Smooth muscle cell (in vitro differentiated cells): ENCODE data around the gene PLGRKT. TPM values are rescaled to one million over a fixed set of nuclear protein-coding genes. Genes with fewer than 3 reads are reported as not detected.

Experiments
- DNase-seq: peaks from one replicate; lab custom pipeline; 2025; ENCODE audit not compliant: unreplicated experiment; lab: John Stamatoyannopoulos, UW
- H2AFZ ChIP-seq: fragments of 200-600 bp; sonication (generic); 2 replicates; pipeline ENCODE4 v1.6.0; 2016; ENCODE audit warnings: antibody characterized with exemption, low read depth, mild to moderate bottlenecking
- H3F3A ChIP-seq: fragments of 200-600 bp; sonication (generic); 2 replicates; pipeline ENCODE4 v1.6.0; 2017; ENCODE audit warnings: antibody characterized with exemption, low read depth
- H3K27ac ChIP-seq: fragments of 200-600 bp; sonication (generic); 2 replicates; pipeline ENCODE4 v1.5.1; 2016; ENCODE audit warnings: low read depth, mild to moderate bottlenecking
- H3K27me3 ChIP-seq: fragments of 200-600 bp; sonication (generic); 2 replicates; pipeline ENCODE4 v1.6.1; 2016; ENCODE audit warnings: low read depth, mild to moderate bottlenecking
- H3K36me3 ChIP-seq: fragments of 200-600 bp; sonication (generic); 2 replicates; pipeline ENCODE4 v1.5.1; 2016; ENCODE audit warnings: low read depth
- H3K4me1 ChIP-seq: fragments of 200-600 bp; sonication (generic); 2 replicates; pipeline ENCODE4 v1.5.1; 2016; ENCODE audit warnings: low read depth
- H3K4me2 ChIP-seq: fragments of 200-600 bp; sonication (generic); 2 replicates; pipeline ENCODE4 v1.6.0; 2016; ENCODE audit warnings: mild to moderate bottlenecking
- H3K4me3 ChIP-seq: fragments of 200-600 bp; sonication (generic); 2 replicates; pipeline ENCODE4 v1.5.1; 2016; ENCODE audit warnings: mild to moderate bottlenecking
- H3K79me2 ChIP-seq: fragments of 200-600 bp; sonication (generic); 2 replicates; pipeline ENCODE4 v1.6.0; 2016; ENCODE audit warnings: low read depth, mild to moderate bottlenecking
- H3K9ac ChIP-seq: fragments of 200-600 bp; sonication (generic); 2 replicates; pipeline ENCODE4 v1.6.0; 2016; ENCODE audit warnings: low read depth
- H3K9me3 ChIP-seq: fragments of 200-600 bp; sonication (generic); replicated peaks from 2 replicates; pipeline ENCODE4 v1.5.1; 2016; ENCODE audit warnings: low read depth
- H4K20me1 ChIP-seq: fragments of 200-600 bp; sonication (generic); 2 replicates; pipeline ENCODE4 v1.6.0; 2016; ENCODE audit warnings: low read depth
- WGBS: methylation state at CpG from one replicate; pipeline ENCODE4 v1.1.7; 2016; ENCODE audit warnings: low lambda C conversion rate; 5-methylcytosine and 5-hydroxymethylcytosine counted together
- polyA plus RNA-seq: library from polyadenylated mRNA; unstranded; fragments of >200 nt; fragmentation: Nextera tagmentation; extraction: Ambion mirVana; gene quantifications from 2 replicates; pipeline ENCODE4 v1.2.1, GENCODE V29; 2016
- total RNA-seq: library from RNA; depleted of rRNA; stranded (reverse); fragments of >200 nt; gene quantifications from 2 replicates; pipeline ENCODE4 v1.2.3, GENCODE V29; 2014
- TF ChIP-seq, protein P1 (sequence below): fragments of 200-600 bp; sonication (generic); IDR thresholded peaks from 2 replicates; pipeline ENCODE4 v1.5.1; 2017; ENCODE audit warnings: borderline replicate concordance, mild to moderate bottlenecking, antibody characterized with exemption; ENCODE audit not compliant: insufficient read depth, poor library complexity, severe bottlenecking

Gene PLGRKT
- total and polyA plus RNA-seq, 2 experiments from 2014 or later, result 39.8 to 40.1 TPM

DNA sequence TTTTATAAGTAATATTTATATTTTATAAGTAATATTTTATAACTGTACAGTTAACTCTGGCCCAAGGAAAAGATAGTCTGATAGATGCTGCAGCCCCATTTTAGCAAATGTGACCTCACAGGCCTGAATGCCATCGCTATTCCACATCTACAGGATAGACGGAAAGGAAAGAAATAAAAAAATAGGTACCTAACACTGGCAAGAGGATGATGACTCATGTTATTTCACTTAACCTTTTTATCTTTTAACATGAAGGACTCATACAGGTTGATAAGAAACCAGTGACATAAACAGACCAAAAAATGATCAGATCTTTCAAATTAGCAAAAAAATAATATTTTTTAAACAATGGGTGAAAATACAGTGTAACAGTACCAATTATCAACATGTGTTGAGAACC is 15.3 kb upstream of the PLGRKT start:
- Histone ChIP-seq H3K27ac (no peak overlapping the region), H2AFZ (no peak overlapping the region), H3K9me3 (no peaks in the 10 kb centered on the region), H3K4me2 (no peak overlapping the region), H3K4me1 (peaks cover 4% of the 10 kb centered on the region), H3F3A (no peaks in the 10 kb centered on the region), H3K79me2 (no peaks in the 10 kb centered on the region), H3K36me3 (no peaks in the 10 kb centered on the region), H3K4me3 (no peak overlapping the region), H3K27me3 (no peaks in the 10 kb centered on the region), H3K9ac (no peak overlapping the region), H4K20me1 (no peaks in the 10 kb centered on the region)
- 93% methylated on average over 2 of the region's 2 CpGs for WGBS
- TF ChIP-seq, protein P1, sequence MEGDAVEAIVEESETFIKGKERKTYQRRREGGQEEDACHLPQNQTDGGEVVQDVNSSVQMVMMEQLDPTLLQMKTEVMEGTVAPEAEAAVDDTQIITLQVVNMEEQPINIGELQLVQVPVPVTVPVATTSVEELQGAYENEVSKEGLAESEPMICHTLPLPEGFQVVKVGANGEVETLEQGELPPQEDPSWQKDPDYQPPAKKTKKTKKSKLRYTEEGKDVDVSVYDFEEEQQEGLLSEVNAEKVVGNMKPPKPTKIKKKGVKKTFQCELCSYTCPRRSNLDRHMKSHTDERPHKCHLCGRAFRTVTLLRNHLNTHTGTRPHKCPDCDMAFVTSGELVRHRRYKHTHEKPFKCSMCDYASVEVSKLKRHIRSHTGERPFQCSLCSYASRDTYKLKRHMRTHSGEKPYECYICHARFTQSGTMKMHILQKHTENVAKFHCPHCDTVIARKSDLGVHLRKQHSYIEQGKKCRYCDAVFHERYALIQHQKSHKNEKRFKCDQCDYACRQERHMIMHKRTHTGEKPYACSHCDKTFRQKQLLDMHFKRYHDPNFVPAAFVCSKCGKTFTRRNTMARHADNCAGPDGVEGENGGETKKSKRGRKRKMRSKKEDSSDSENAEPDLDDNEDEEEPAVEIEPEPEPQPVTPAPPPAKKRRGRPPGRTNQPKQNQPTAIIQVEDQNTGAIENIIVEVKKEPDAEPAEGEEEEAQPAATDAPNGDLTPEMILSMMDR, result no peak
- no peak for DNase-seq

DNA sequence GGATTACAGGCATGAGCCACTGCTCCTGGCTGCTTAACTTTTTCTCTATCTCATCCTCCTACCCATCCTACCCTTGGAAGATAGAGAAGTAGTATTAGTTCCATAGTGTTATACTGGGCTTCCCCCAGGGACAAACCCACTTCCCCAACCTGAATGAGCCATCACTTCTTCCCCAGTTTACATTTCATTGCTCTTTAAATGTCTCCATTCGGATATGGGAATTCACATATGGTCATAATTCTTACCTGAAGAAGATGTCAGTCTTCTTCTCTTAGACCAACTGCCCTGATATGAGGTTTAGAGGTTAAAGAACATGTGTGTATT is 14.5 kb upstream of the PLGRKT start:
- H4K20me1 ChIP-seq, result no peaks in the 10 kb centered on the region
- 100% methylated on average over 1 of the region's 1 CpG for WGBS
- H3K27ac ChIP-seq, result no peak overlapping the region
- H3K79me2 ChIP-seq, result no peaks in the 10 kb centered on the region
- peaks cover 4% of the 10 kb centered on the region for H3K4me1 ChIP-seq
- H3F3A ChIP-seq, result no peaks in the 10 kb centered on the region
- H3K4me3 ChIP-seq, result no peak overlapping the region
- H3K9ac ChIP-seq, result no peak overlapping the region
- no peak overlapping the region for H2AFZ ChIP-seq
- no peak overlapping the region for H3K4me2 ChIP-seq
- no peaks in the 10 kb centered on the region for H3K27me3 ChIP-seq
- H3K36me3 ChIP-seq, result no peaks in the 10 kb centered on the region
- H3K9me3 ChIP-seq, result no peaks in the 10 kb centered on the region
- TF ChIP-seq, protein P1, result no peak
- DNase-seq, result no peak

DNA sequence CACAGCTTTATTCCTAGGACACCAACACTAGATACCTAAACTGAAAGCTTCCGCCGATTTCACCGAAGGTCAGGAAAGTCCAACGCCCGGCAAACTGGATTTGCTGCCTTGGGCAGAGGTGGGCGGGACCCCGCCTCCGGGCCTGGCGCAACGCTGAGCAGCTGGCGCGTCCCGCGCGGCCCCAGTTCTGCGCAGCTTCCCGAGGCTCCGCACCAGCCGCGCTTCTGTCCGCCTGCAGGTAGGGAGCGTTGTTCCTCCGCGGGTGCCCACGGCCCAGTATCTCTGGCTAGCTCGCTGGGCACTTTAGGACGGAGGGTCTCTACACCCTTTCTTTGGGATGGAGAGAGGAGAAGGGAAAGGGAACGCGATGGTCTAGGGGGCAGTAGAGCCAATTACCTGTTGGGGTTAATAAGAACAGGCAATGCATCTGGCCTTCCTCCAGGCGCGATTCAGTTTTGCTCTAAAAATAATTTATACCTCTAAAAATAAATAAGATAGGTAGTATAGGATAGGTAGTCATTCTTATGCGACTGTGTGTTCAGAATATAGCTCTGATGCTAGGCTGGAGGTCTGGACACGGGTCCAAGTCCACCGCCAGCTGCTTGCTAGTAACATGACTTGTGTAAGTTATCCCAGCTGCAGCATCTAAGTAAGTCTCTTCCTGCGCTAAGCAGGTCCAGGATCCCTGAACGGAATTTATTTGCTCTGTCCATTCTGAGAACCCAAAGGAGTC is 12.8 kb upstream of the PLGRKT start, which contains the start of gene CD274:
Gene CD274, plus strand, starts transcription at position 184 of the 733 bp plus-strand sequence. CDS start 5,572 bp downstream, outside the sequence.
- peak within 1 kb of the TSS; percentile 67 for H3K4me3 ChIP-seq
- TF ChIP-seq, protein P1, result peak; percentile 34
- H3K9ac ChIP-seq, result peak within 1 kb of the TSS; percentile 66
- no peaks in the 10 kb centered on the region for H3F3A ChIP-seq
- H3K27ac ChIP-seq, result no peak within 1 kb of the TSS
- H3K79me2 ChIP-seq, result no peaks in the 10 kb centered on the region
- no peaks in the 10 kb centered on the region for H3K27me3 ChIP-seq
- peaks cover 4% of the 10 kb centered on the region for H3K4me1 ChIP-seq
- H3K4me2 ChIP-seq, result peak within 1 kb of the TSS; percentile 94
- DNase-seq, result peak; percentile 26
- peak within 1 kb of the TSS; percentile 93 for H2AFZ ChIP-seq
- H4K20me1 ChIP-seq, result no peaks in the 10 kb centered on the region
- H3K36me3 ChIP-seq, result no peaks in the 10 kb centered on the region
- WGBS, result 13% methylated on average over 36 of the region's 36 CpGs
- no peaks in the 10 kb centered on the region for H3K9me3 ChIP-seq
